K562 (cell line): ENCODE data around the gene ADAP2. TPM values are rescaled to one million over a fixed set of nuclear protein-coding genes. Genes with fewer than 3 reads are reported as not detected.
A peak's percentile ranks its signal among the peaks of the same experiment; 100 is the strongest.

Experiments used
- ATAC-seq: fragments of 200-7000 bp; cut with Tn5 transposase; 3 replicates; pipeline ENCODE4 v1.9.1; 2020; ENCODE audit warnings: moderate library complexity
- BruUV-seq: library from RNA; stranded (reverse); fragments of 400-500 nt; replicated peaks from 2 replicates; lab custom pipeline; 2021; lab: Mats Ljungman, UMichigan
- CTCF ChIA-PET: fragments of 300-600 bp; formaldehyde crosslinking; extraction: SDS; loops from one replicate; lab custom pipeline; 2021; ENCODE audit warnings: low intra/inter-chr PET ratio; lab: Yijun Ruan, JAX
- POLR2A ChIA-PET: fragments of 300-600, 350-650 bp; sonication (Branson Sonifier 250); formaldehyde crosslinking; extraction: SDS; loops from one replicate; lab custom pipeline; 2021; ENCODE audit warnings: antibody characterized with exemption, inconsistent platforms; lab: Yijun Ruan, JAX
- DNase-seq, 4 experiments: peaks; one replicate each; pipeline versions ENCODE4 v3.0.0 to v3.0.0-alpha.2; 2011 to 2018; ENCODE audit warnings: low spot score in 3 of 4, mixed read lengths in 3 of 4; ENCODE audit errors: extremely low read depth in 1 of 4
- FAIRE-seq: peaks from 2 replicates; lab custom pipeline; 2011; peaks lifted over from hg19 to GRCh38; lab: Jason Lieb, UNC
- H2AFZ ChIP-seq: 2 replicates; pipeline ENCODE4 v1.6.0; 2011; ENCODE audit warnings: low read depth, low read length, control low read depth, inconsistent platforms
- H3K27ac ChIP-seq: fragments of 200-600 bp; 3 replicates; pipeline ENCODE4 v1.8.0; 2011; ENCODE audit warnings: low read depth, mild to moderate bottlenecking, control low read depth, inconsistent platforms, low read length, moderate library complexity, mixed read lengths; ENCODE audit errors: extremely low read depth
- H3K27me3 ChIP-seq, 2 experiments: fragments of 300-600 bp in 1 of 2; 2 replicates in 1 of 2; 3 replicates in 1 of 2; pipeline versions ENCODE4 v1.6.0 to v1.8.0; 2011; ENCODE audit warnings: inconsistent platforms in 2 of 2, low read length in 2 of 2, mild to moderate bottlenecking in 1 of 2, mixed read lengths in 1 of 2, moderate library complexity in 1 of 2; ENCODE audit not compliant: control insufficient read depth in 2 of 2, insufficient read depth in 2 of 2
- H3K36me3 ChIP-seq: fragments of 300-600 bp; 3 replicates; pipeline ENCODE4 v1.8.0; 2011; ENCODE audit warnings: mild to moderate bottlenecking, low read length, inconsistent platforms; ENCODE audit not compliant: control insufficient read depth, insufficient read depth
- H3K4me1 ChIP-seq, 2 experiments: fragments of 200-600 bp in 1 of 2; replicated peaks in 1 of 2; 2 replicates in 1 of 2; 3 replicates in 1 of 2; pipeline versions ENCODE4 v1.5.1 to v1.8.0; 2011; ENCODE audit warnings: inconsistent platforms in 2 of 2, low read length in 2 of 2, mild to moderate bottlenecking in 1 of 2, mixed read lengths in 1 of 2, moderate library complexity in 1 of 2; ENCODE audit not compliant: control insufficient read depth in 2 of 2, insufficient read depth in 2 of 2
- H3K4me2 ChIP-seq: 2 replicates; pipeline ENCODE4 v1.6.1; 2011; ENCODE audit warnings: low read length, control low read depth, inconsistent platforms, mixed read lengths; ENCODE audit not compliant: insufficient read depth
- H3K4me3 ChIP-seq: fragments of 200-600 bp; sonication (generic), shearing (Covaris generic); 2 replicates; pipeline ENCODE4 v1.5.1; 2016; ENCODE audit warnings: control low read depth, inconsistent platforms
- H3K79me2 ChIP-seq: fragments of 200-600 bp; 3 replicates; pipeline ENCODE4 v1.8.0; 2011; ENCODE audit warnings: low read length, inconsistent platforms; ENCODE audit not compliant: control insufficient read depth, insufficient read depth
- H3K9ac ChIP-seq, 2 experiments: 2 replicates each; pipeline versions ENCODE4 v1.6.0 to v1.6.1; 2011; ENCODE audit warnings: low read depth in 2 of 2, low read length in 2 of 2, control low read depth in 1 of 2, inconsistent platforms in 1 of 2, mild to moderate bottlenecking in 1 of 2, mixed read lengths in 1 of 2; ENCODE audit not compliant: insufficient read depth in 1 of 2
- H3K9me1 ChIP-seq: one replicate; pipeline ENCODE4 v1.6.0; 2011; ENCODE audit warnings: inconsistent platforms, mild to moderate bottlenecking, low read length, moderate library complexity; ENCODE audit not compliant: control insufficient read depth, insufficient read depth
- H3K9me3 ChIP-seq: replicated peaks from 2 replicates; pipeline ENCODE4 v1.5.1; 2011; ENCODE audit warnings: low read depth, low read length, inconsistent platforms; ENCODE audit not compliant: control insufficient read depth, insufficient read depth
- H4K20me1 ChIP-seq: replicated peaks from 2 replicates; pipeline ENCODE4 v1.6.1; 2011; ENCODE audit warnings: low read length, inconsistent platforms, mixed read lengths; ENCODE audit not compliant: control insufficient read depth, insufficient read depth
- CXXC5 ChIP-seq: fragments of 250-450 bp; sonication (Bioruptor Pico); IDR thresholded peaks from 2 replicates; pipeline ENCODE4 v1.8.0; 2022; ENCODE audit warnings: inconsistent platforms, mild to moderate bottlenecking, moderate library complexity
- DPF2 ChIP-seq: fragments of 450-650 bp; IDR thresholded peaks from 2 replicates; pipeline ENCODE4 v1.6.1; 2016
- FOXP4 ChIP-seq: sonication (generic); formaldehyde crosslinking; IDR thresholded peaks from 2 replicates; pipeline ENCODE4 v1.8.0; 2022; ENCODE audit warnings: mild to moderate bottlenecking, missing genetic modification reagents, borderline replicate concordance
- NFRKB ChIP-seq: fragments of 450-650 bp; IDR thresholded peaks from 2 replicates; pipeline ENCODE4 v1.6.1; 2016; ENCODE audit warnings: low read depth
- ZBTB40 ChIP-seq, 2 experiments: fragments of 450-650 bp in 1 of 2; sonication (generic) in 1 of 2; formaldehyde crosslinking in 1 of 2; IDR thresholded peaks; 2 replicates each; pipeline versions ENCODE4 v1.7.1 to v1.9.0; 2016 to 2022; ENCODE audit warnings: inconsistent platforms in 1 of 2, mild to moderate bottlenecking in 1 of 2, missing genetic modification reagents in 1 of 2
- ZNF184 ChIP-seq: sonication (generic); formaldehyde crosslinking; IDR thresholded peaks from 2 replicates; pipeline ENCODE4 v1.5.0; 2020; ENCODE audit warnings: missing genetic modification reagents
- ZNF512 ChIP-seq: IDR thresholded peaks from 2 replicates; pipeline ENCODE4 v1.6.1; 2016; ENCODE audit warnings: missing genetic modification characterization, missing compliant biosample characterization
- WGBS: fragments of 100-300 bp; shearing (Covaris generic); methylation state at CpG from one replicate; pipeline ENCODE4 v1.1.6; 2016; ENCODE audit warnings: low coverage, mixed read lengths; ENCODE audit not compliant: insufficient coverage; ENCODE audit errors: missing lambda C conversion rate; 5-methylcytosine and 5-hydroxymethylcytosine counted together
- in situ Hi-C: fragments of 300-500 bp; cut with MboI; formaldehyde crosslinking; loops from 4 replicates; pipeline ENCODE4 v1.15.0; 2018; ENCODE audit warnings: inconsistent platforms, mixed read lengths
- intact Hi-C: fragments of 100-400 bp; cut with micrococcal nuclease; formaldehyde crosslinking; loops from 2 replicates; pipeline ENCODE4 v1.14.2; 2022
- polyA plus RNA-seq, 8 experiments: library from polyadenylated mRNA; depleted of rRNA in 4 of 8; stranded (reverse) in 5 of 8; unstranded in 3 of 8; fragments of >200 nt; fragmentation: Nextera tagmentation in 2 of 8; fragmentation: Illumina TruSeq in 1 of 8; extraction: Ambion mirVana in 2 of 8; extraction: Trizol in 1 of 8; gene quantifications; 2 replicates each; pipeline versions ENCODE4 v1.2.1 to v1.2.3, GENCODE V29; 2011 to 2014; ENCODE audit warnings: inconsistent platforms in 1 of 8, missing spikeins in 1 of 8
- total RNA-seq, 7 experiments: library from RNA; depleted of rRNA in 6 of 7; stranded (reverse); fragments of >200 nt in 6 of 7; fragmentation: Illumina TruSeq in 2 of 7; extraction: Trizol in 2 of 7; gene quantifications; 2 replicates each; pipeline versions ENCODE4 v1.2.1 to v1.2.3, GENCODE V29; 2011 to 2021; ENCODE audit warnings: low replicate concordance in 1 of 7

ADAP2 gene
- total and polyA plus RNA-seq, 9 of the 15 experiments (the other 6 are each of a cell fraction or from before 2014, with no cell fraction given) = 0.06 to 0.73 (median 0.23) TPM; not detected in 5

- FAIRE-seq (peak; percentile 52), ATAC-seq (peak; percentile 66), DNase-seq (no peak)
- H3K27me3 ChIP-seq = peaks cover 18% of the 10 kb centered on the region in 2 experiments
- no peaks in the 10 kb centered on the region for H3K4me1 ChIP-seq
- in situ Hi-C loops (no loop called here), intact Hi-C loops (no loop called here)
- H3K36me3 ChIP-seq = no peaks in the 10 kb centered on the region
- no peak overlapping the region for H3K27ac ChIP-seq
- no peak overlapping the region for H3K4me3 ChIP-seq
- no peaks in the 10 kb centered on the region for H3K79me2 ChIP-seq
- H4K20me1 ChIP-seq = no peaks in the 10 kb centered on the region
- peak overlapping the region; percentile 33 for H3K4me2 ChIP-seq
- 13% methylated on average over 13 of the region's 13 CpGs for WGBS
- BruUV-seq = TSS peak; percentile 50
- POLR2A ChIA-PET = interaction anchor here (0.9 kb wide), 1 partner anchor 9 kb away, joined by 3 read pairs; no protein-coding TSS in a partner anchor
- H3K9me3 ChIP-seq = no peaks in the 10 kb centered on the region
- CTCF ChIA-PET = interaction anchor here (0.6 kb wide), 1 partner anchor 329 kb away, joined by 3 read pairs; no protein-coding TSS in a partner anchor
- H3K9me1 ChIP-seq = no peaks in the 10 kb centered on the region
- peak overlapping the region; percentile 42 for H2AFZ ChIP-seq
- H3K9ac ChIP-seq = peak overlapping the region in 1 of 2 experiments; percentile 51; a peak in 1 of 4 replicates
- no peak for TF ChIP-seq FOXP4 (CRISPR knock-in tag)
- no peak for TF ChIP-seq ZNF184 (CRISPR knock-in tag)
- TF ChIP-seq ZNF512 (tag) = 0 out of 2 replicates have a peak, but pooled peaks have one; percentile 24
- TF ChIP-seq CXXC5 = peak; percentile 31; the same call in 1 of the 2 replicates
- TF ChIP-seq NFRKB = 0 out of 2 replicates have a peak, but pooled peaks have one; percentile 28
- 0 out of 2 replicates have a peak, but pooled peaks have one; percentile 31 for TF ChIP-seq ZBTB40 (IDR thresholded peaks at IDR 0.05)
- TF ChIP-seq ZBTB40 (CRISPR knock-in tag; IDR thresholded peaks at IDR 0.05) = no peak
- 0 out of 2 replicates have a peak, but pooled peaks have one; percentile 12 for TF ChIP-seq DPF2
Observed at GRCh38 chr17:30939051-30939689, 17.4 kb downstream of the ADAP2 start.
